DND-41 (cell line): ENCODE results near the gene PPP1R14D.

Source experiments
- EZH2 ChIP-seq: IDR thresholded peaks from 3 replicates; pipeline ENCODE4 v1.6.1; 2012; ENCODE audit warnings: borderline replicate concordance, low read depth, mild to moderate bottlenecking, moderate library complexity, low read length, inconsistent platforms; ENCODE audit not compliant: severe bottlenecking
- TF ChIP-seq, protein P1 (sequence below): IDR thresholded peaks from 2 replicates; pipeline ENCODE4 v1.5.1; 2012; ENCODE audit warnings: borderline replicate concordance, low read length, moderate library complexity, mild to moderate bottlenecking; ENCODE audit not compliant: poor library complexity, severe bottlenecking; ENCODE audit errors: extremely low read depth

DNA sequence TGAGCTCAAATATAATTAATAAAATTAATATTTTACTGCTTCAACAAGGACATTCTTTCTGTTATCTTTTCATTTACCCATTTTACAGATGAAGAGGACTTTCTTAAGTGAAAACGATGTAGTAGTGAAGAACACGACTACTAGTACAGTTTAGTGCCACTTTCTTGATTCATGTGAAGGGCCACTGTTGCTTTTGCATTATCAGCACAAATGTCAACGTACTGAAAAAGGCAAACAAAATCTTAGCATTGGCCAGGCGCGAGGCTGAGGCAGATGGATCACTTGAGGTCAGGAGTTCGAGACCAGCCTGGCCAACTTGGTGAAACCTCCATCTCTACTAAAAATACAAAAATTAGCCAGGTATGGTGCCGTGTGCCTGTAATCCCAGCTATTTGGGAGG, 9.5 kb downstream of the PPP1R14D start:
- TF ChIP-seq, protein P1, sequence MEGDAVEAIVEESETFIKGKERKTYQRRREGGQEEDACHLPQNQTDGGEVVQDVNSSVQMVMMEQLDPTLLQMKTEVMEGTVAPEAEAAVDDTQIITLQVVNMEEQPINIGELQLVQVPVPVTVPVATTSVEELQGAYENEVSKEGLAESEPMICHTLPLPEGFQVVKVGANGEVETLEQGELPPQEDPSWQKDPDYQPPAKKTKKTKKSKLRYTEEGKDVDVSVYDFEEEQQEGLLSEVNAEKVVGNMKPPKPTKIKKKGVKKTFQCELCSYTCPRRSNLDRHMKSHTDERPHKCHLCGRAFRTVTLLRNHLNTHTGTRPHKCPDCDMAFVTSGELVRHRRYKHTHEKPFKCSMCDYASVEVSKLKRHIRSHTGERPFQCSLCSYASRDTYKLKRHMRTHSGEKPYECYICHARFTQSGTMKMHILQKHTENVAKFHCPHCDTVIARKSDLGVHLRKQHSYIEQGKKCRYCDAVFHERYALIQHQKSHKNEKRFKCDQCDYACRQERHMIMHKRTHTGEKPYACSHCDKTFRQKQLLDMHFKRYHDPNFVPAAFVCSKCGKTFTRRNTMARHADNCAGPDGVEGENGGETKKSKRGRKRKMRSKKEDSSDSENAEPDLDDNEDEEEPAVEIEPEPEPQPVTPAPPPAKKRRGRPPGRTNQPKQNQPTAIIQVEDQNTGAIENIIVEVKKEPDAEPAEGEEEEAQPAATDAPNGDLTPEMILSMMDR = no peak
- TF ChIP-seq EZH2 = no peak
